CD4-positive, CD25-positive, alpha-beta regulatory T cell (primary cell): Measurements from ENCODE around the gene DHTKD1. TPM values are rescaled to one million over a fixed set of nuclear protein-coding genes. Genes with fewer than 3 reads are reported as not detected.

ENCODE experiments used
- ATAC-seq, 2 donors: fragments of 150-1000 bp; cut with Tn5 transposase; one replicate each; pipeline ENCODE4 v1.10.0; 2021; ENCODE audit warnings: low read depth in 2 of 2, moderate number of reproducible peaks in 2 of 2, moderate library complexity in 1 of 2
- DNase-seq, 3 donors: peaks; one replicate each; pipeline versions ENCODE4 v3.0.0 to v3.0.0-alpha.2; 2012 to 2022; ENCODE audit warnings: mixed read lengths in 1 of 3
- H3K27ac ChIP-seq: one replicate; pipeline ENCODE4 v1.7.0; 2013; ENCODE audit warnings: mild to moderate bottlenecking, low read length; ENCODE audit not compliant: insufficient read depth, poor library complexity, severe bottlenecking
- H3K27me3 ChIP-seq: one replicate; pipeline ENCODE4 v1.7.0; 2013; ENCODE audit warnings: low read length; ENCODE audit not compliant: control insufficient read depth, insufficient read depth
- H3K36me3 ChIP-seq: one replicate; pipeline ENCODE4 v1.7.0; 2013; ENCODE audit warnings: mild to moderate bottlenecking, low read length, moderate library complexity; ENCODE audit not compliant: control insufficient read depth, insufficient read depth
- H3K4me1 ChIP-seq: 2 replicates; pipeline ENCODE4 v1.7.0; 2013; ENCODE audit warnings: mild to moderate bottlenecking, low read length; ENCODE audit not compliant: insufficient read depth, control insufficient read depth, poor library complexity, severe bottlenecking
- H3K4me3 ChIP-seq: one replicate; pipeline ENCODE4 v1.7.0; 2013; ENCODE audit warnings: low read depth, mild to moderate bottlenecking, low read length, moderate library complexity
- H3K9me3 ChIP-seq, 2 experiments: 1 replicate in 1 of 2; 2 replicates in 1 of 2; pipeline ENCODE4 v1.7.0; 2013; ENCODE audit warnings: low read length in 2 of 2, mild to moderate bottlenecking in 1 of 2, moderate library complexity in 1 of 2; ENCODE audit not compliant: control insufficient read depth in 2 of 2
- H3K27ac Mint-ChIP-seq, 3 donors: one replicate each; pipeline ENCODE4 v1.8.0; 2020 to 2022; ENCODE audit warnings: mild to moderate bottlenecking in 3 of 3, mixed read lengths in 3 of 3, moderate library complexity in 2 of 3
- H3K27me3 Mint-ChIP-seq: one replicate; pipeline ENCODE4 v1.8.0; 2022; ENCODE audit warnings: mild to moderate bottlenecking, mixed read lengths
- H3K36me3 Mint-ChIP-seq: one replicate; pipeline ENCODE4 v1.8.0; 2020; ENCODE audit warnings: mixed read lengths
- H3K4me1 Mint-ChIP-seq, 4 donors: one replicate each; pipeline ENCODE4 v1.8.0; 2020 to 2022; ENCODE audit warnings: mixed read lengths in 4 of 4, mild to moderate bottlenecking in 1 of 4
- H3K4me3 Mint-ChIP-seq, 4 donors: one replicate each; pipeline ENCODE4 v1.8.0; 2020 to 2022; ENCODE audit warnings: mild to moderate bottlenecking in 4 of 4, mixed read lengths in 4 of 4, moderate library complexity in 3 of 4
- H3K9me3 Mint-ChIP-seq, 7 donors: one replicate each; pipeline ENCODE4 v1.8.0; 2020 to 2022; ENCODE audit warnings: mixed read lengths in 7 of 7, mild to moderate bottlenecking in 3 of 7, moderate library complexity in 2 of 7
- polyA plus RNA-seq, 4 donors: library from polyadenylated mRNA; unstranded; fragments of 300-500 nt; fragmentation: Illumina TruSeq; gene quantifications; one replicate each; pipeline ENCODE4 v1.2.3, GENCODE V29; 2021
- total RNA-seq: library from RNA; stranded (reverse); gene quantifications from one replicate; pipeline ENCODE4 v1.2.3, GENCODE V29; 2022

DHTKD1 gene
- total and polyA plus RNA-seq, 5 donors from 2014 or later: 6.0 to 18.9 (median 8.7) TPM

GRCh38 chr10:12129222-12130111 lies 60.7 kb downstream of the DHTKD1 start, which contains the start of gene SEC61A2:
Gene SEC61A2, plus strand, starts transcription at chr10:12129677. Its CDS starts 111 bp downstream, at chr10:12129788.
- Histone ChIP-seq H3K9me3 (no peaks in the 10 kb centered on the region), H3K36me3 (peaks cover 6% of the 10 kb centered on the region), H3K4me1 (peaks cover 9% of the 10 kb centered on the region), H3K27ac (peak within 1 kb of the TSS; percentile 90), H3K4me3 (peak within 1 kb of the TSS; percentile 95), H3K27me3 (no peaks in the 10 kb centered on the region)
- DNase-seq: peak; percentile 94 to 98 (median 97)
- Mint-ChIP-seq H3K27me3 (no peaks in the 10 kb centered on the region), H3K36me3 (peaks cover 3% of the 10 kb centered on the region), H3K27ac (peak within 1 kb of the TSS; percentile 84 to 96 (median 92)), H3K4me3 (peak within 1 kb of the TSS; percentile 92 to 96 (median 93)), H3K9me3 (no peaks in the 10 kb centered on the region), H3K4me1 (peaks cover 9 to 29% (median 20%) of the 10 kb centered on the region in 4 donors)
- peak; percentile 92 to 94 for ATAC-seq

DNA sequence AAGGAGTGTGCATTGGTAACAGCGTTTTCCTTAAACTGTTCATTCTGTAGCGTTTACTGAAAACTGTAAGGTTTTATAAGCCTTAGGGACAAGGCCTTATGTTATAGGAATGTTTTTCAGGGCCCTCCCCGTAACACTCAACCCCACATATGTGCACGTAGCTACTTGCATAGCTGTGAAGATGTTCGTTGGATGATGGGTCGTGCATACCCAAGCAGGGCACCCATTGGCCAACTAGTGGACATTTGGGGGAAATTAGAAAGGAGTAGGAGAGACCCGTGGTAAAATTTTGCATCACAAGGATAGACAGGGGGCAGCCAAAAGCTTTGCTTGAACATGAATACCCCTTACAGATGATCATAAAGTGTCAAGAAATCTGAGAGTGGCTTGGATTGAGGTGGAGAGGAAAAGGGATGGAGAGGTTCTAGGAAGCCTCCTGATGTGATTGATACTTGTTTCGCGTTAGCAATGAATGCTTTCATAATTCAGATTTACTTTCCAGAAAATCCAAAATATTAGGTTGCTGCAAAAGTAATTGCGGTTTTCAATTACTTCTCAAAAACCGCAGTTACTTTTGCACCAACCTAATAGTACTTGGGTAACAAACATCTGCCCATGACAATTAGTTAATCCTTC lies 61.6 kb downstream of the DHTKD1 start:
- H3K4me3 ChIP-seq: peak overlapping the region; percentile 95
- Mint-ChIP-seq H3K9me3 (no peaks in the 10 kb centered on the region), H3K4me3 (peak overlapping the region; percentile 92 to 96 (median 93)), H3K27me3 (no peaks in the 10 kb centered on the region), H3K4me1 (peaks cover 9 to 29% (median 20%) of the 10 kb centered on the region in 4 donors), H3K36me3 (peaks cover 3% of the 10 kb centered on the region), H3K27ac (peak overlapping the region; percentile 67 to 96 (median 84))
- DNase-seq (peak; percentile 15 to 79 (median 47)), ATAC-seq (peak; percentile 10 to 18)
- H3K9me3 ChIP-seq: no peaks in the 10 kb centered on the region
- peaks cover 9% of the 10 kb centered on the region for H3K4me1 ChIP-seq
- H3K36me3 ChIP-seq: peaks cover 6% of the 10 kb centered on the region
- H3K27ac ChIP-seq: peak overlapping the region; percentile 90
- H3K27me3 ChIP-seq: no peaks in the 10 kb centered on the region

- Mint-ChIP-seq H3K27me3 (no peaks in the 10 kb centered on the region), H3K36me3 (peaks cover 13% of the 10 kb centered on the region), H3K4me1 (peaks cover 0 to 12% (median 7%) of the 10 kb centered on the region in 4 donors), H3K27ac (no peak overlapping the region), H3K4me3 (no peak overlapping the region), H3K9me3 (no peaks in the 10 kb centered on the region)
- H3K36me3 ChIP-seq: peaks cover 27% of the 10 kb centered on the region
- DNase-seq: no peak
- no peaks in the 10 kb centered on the region for H3K9me3 ChIP-seq
- no peak overlapping the region for H3K4me3 ChIP-seq
- ATAC-seq: no peak
- no peaks in the 10 kb centered on the region for H3K27me3 ChIP-seq
- H3K4me1 ChIP-seq: peaks cover 2% of the 10 kb centered on the region
- no peak overlapping the region for H3K27ac ChIP-seq
Observed at GRCh38 chr10:12135631-12136030, 66.9 kb downstream of the DHTKD1 start.

GRCh38 chr10:12140038-12140437 lies 71.3 kb downstream of the DHTKD1 start:
- Histone ChIP-seq H3K4me1 (no peaks in the 10 kb centered on the region), H3K27ac (no peak overlapping the region), H3K27me3 (no peaks in the 10 kb centered on the region), H3K4me3 (no peak overlapping the region), H3K9me3 (no peaks in the 10 kb centered on the region), H3K36me3 (peaks cover 48% of the 10 kb centered on the region)
- Mint-ChIP-seq H3K27ac (peak overlapping the region in 1 of 3 donors; percentile 43), H3K27me3 (no peaks in the 10 kb centered on the region), H3K9me3 (peaks cover 0 to 2% (median 0%) of the 10 kb centered on the region in 7 donors), H3K36me3 (peaks cover 42% of the 10 kb centered on the region), H3K4me1 (peaks cover 0 to 6% (median 0%) of the 10 kb centered on the region in 4 donors), H3K4me3 (no peak overlapping the region)
- DNase-seq (no peak), ATAC-seq (no peak)

DNA sequence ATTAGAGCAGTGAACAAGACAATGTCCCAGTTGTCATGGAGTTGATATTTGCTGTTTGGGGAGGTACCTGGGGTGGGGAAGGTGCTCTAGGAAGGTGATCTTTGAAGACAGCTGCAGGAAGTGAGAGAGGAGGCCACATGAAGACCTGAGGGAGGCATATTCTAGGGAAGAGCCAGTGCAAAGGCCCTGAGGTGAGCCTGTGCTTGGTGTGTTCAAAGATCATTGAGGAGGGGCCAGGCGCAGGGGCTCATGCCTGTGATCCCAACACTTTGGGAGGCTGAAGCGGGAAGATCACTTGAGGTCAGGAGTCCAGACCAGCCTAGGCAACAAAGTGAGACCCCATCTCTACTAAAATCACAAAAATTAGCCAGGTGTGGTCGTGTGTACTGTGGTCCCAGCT lies 75.8 kb downstream of the DHTKD1 start:
- H3K36me3 Mint-ChIP-seq: peaks cover 44% of the 10 kb centered on the region

DNA sequence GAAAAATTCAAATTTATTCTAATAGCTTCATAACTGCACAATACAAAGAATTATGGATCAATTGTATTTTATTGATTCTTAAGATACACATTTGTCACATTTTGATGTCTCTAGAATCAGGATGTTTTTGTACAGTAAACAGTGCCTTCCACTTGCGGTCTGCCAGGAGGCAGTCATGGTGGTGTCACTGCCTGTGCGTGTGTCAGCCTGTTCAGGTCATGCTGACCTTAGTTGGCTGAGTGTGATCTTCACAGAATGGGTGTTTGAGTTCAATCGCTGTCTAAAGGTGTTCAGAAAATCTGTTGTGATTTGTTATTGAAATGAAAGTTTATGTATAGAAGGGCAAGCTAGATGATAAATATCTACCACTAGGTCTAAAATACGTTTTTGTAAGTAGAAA lies 81.4 kb downstream of the DHTKD1 start:
- no peaks in the 10 kb centered on the region for H3K27me3 ChIP-seq
- no peak overlapping the region for H3K27ac ChIP-seq
- no peaks in the 10 kb centered on the region for H3K4me1 ChIP-seq
- Mint-ChIP-seq H3K36me3 (peaks cover 37% of the 10 kb centered on the region), H3K27ac (no peak overlapping the region), H3K4me3 (no peak overlapping the region), H3K4me1 (peaks cover 0 to 4% (median 2%) of the 10 kb centered on the region in 4 donors), H3K27me3 (no peaks in the 10 kb centered on the region), H3K9me3 (no peaks in the 10 kb centered on the region)
- H3K9me3 ChIP-seq: no peaks in the 10 kb centered on the region
- no peak overlapping the region for H3K4me3 ChIP-seq
- peaks cover 24% of the 10 kb centered on the region for H3K36me3 ChIP-seq
- DNase-seq (no peak), ATAC-seq (no peak)

More for the DNA sequence above, 75.8 kb downstream of the DHTKD1 start:
- no peak for ATAC-seq
- H3K27me3 Mint-ChIP-seq: no peaks in the 10 kb centered on the region
- peaks cover 0 to 6% (median 2%) of the 10 kb centered on the region in 4 donors for H3K4me1 Mint-ChIP-seq
- H3K27ac Mint-ChIP-seq: no peak overlapping the region
- Histone ChIP-seq H3K4me3 (no peak overlapping the region), H3K27ac (no peak overlapping the region), H3K9me3 (no peaks in the 10 kb centered on the region), H3K4me1 (no peaks in the 10 kb centered on the region), H3K27me3 (no peaks in the 10 kb centered on the region), H3K36me3 (peaks cover 37% of the 10 kb centered on the region)
- H3K9me3 Mint-ChIP-seq: peaks cover 0 to 2% (median 0%) of the 10 kb centered on the region in 7 donors
- H3K4me3 Mint-ChIP-seq: no peak overlapping the region
- DNase-seq: no peak

- no peaks in the 10 kb centered on the region for H3K9me3 Mint-ChIP-seq
- H3K27ac Mint-ChIP-seq: peak overlapping the region in 2 of 3 donors; percentile 34 to 72
- DNase-seq: no peak
Observed at GRCh38 chr10:12154516-12154915, 85.8 kb downstream of the DHTKD1 start.

More at GRCh38 chr10:12154516-12154915, 85.8 kb downstream of the DHTKD1 start:
- Histone ChIP-seq H3K4me3 (no peak overlapping the region), H3K27ac (no peak overlapping the region), H3K36me3 (peaks cover 38% of the 10 kb centered on the region), H3K27me3 (no peaks in the 10 kb centered on the region), H3K9me3 (no peaks in the 10 kb centered on the region), H3K4me1 (no peaks in the 10 kb centered on the region)
- H3K27me3 Mint-ChIP-seq: no peaks in the 10 kb centered on the region
- H3K4me3 Mint-ChIP-seq: no peak overlapping the region
- no peak for ATAC-seq
- peaks cover 31% of the 10 kb centered on the region for H3K36me3 Mint-ChIP-seq
- peaks cover 0 to 3% (median 0%) of the 10 kb centered on the region in 4 donors for H3K4me1 Mint-ChIP-seq
